Measurements from ENCODE around the gene VMO1.

The VMO1 gene

DNA sequence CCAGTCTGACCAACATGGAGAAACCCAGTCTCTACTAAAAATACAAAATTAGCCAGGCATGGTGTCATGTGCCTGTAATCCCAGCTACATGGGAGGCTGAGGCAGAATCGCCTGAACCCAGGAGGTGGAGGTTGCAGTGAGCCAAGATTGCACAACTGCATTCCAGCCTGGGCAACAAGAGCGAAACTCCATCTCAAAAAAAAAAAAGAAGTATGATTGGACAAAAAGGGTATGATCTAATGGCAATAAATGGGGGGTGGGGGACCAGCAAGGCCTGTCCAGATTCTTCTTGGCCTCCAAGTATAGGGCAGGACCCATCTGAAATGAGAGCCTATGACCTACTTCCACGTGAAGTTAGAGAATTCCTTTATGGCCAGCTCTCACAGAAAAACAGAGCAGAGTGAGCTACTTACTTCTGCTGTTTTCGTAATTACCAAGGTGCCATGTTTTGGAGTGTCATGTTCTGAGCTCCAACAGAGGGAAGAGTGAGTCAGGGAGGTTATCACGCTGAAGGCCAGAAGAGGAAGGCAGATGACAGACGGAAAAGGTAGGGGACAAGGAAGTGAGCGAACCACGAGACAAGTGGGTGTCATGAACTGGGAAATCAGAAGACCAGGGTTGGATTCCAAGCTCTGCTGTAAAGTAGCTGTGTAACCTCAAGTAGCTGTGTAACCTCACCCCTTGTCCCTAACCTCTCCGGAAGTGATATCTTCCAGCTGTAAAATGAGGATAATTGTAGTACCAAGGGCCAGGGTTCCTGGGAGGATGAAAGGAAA is 50.1 kb downstream of the VMO1 start:
- POLR2A ChIA-PET, result interaction anchor here (0.7 kb wide), 1 partner anchor 54 kb away, joined by 3 read pairs; no protein-coding TSS in a partner anchor
- no peak for DNase-seq (ENCODE audit: extremely low spot score)
- CTCF ChIA-PET, result interaction anchor here (0.7 to 1.1 kb wide), 2 partner anchors 54 to 104 kb away, joined by 3 read pairs; no protein-coding TSS in a partner anchor
- TF ChIP-seq FOXA1 (IDR thresholded peaks at IDR 0.05), result no peak

All from HEK293T (cell line).